Right lobe of liver (tissue), 4 donors: ENCODE data around the gene JAK3.

ENCODE experiments used
- CTCF ChIP-seq, 4 donors: fragments of 200-600 bp in 3 of 4; fragments of 450-650 bp in 1 of 4; IDR thresholded peaks; one replicate each; pipeline versions ENCODE4 v1.5.1 to v1.8.0; 2016 to 2022; ENCODE audit warnings: antibody characterized with exemption in 4 of 4, mild to moderate bottlenecking in 2 of 4
- POLR2A ChIP-seq: fragments of 450-650 bp; IDR thresholded peaks from one replicate; pipeline ENCODE4 v1.6.1; 2017; ENCODE audit warnings: antibody characterized with exemption, mild to moderate bottlenecking
- donor health status: DM: no; HTN: no; CAD: no.
- donor health status: DM: no; HTN: no; CAD: no.
- donor health status: DM: no; HTN: yes; CAD: no.

GRCh38 chr19:17841371-17841809 lies 6.4 kb downstream of the JAK3 start:
- TF ChIP-seq CTCF (IDR thresholded peaks at IDR 0.05) (no peak), POLR2A (no peak)
